Uterus (tissue), 2 donors: ENCODE results near the gene BTBD16.

Experiments used
- POLR2A ChIP-seq, 2 donors: fragments of 450-650 bp; IDR thresholded peaks; one replicate each; pipeline ENCODE4 v1.6.1; 2016; ENCODE audit warnings: antibody characterized with exemption in 2 of 2, mild to moderate bottlenecking in 1 of 2, moderate library complexity in 1 of 2
- TF ChIP-seq, protein P1 (sequence below), 4 experiments: fragments of 200-600 bp in 2 of 4; fragments of 450-650 bp in 2 of 4; sonication (generic) in 2 of 4; IDR thresholded peaks; one replicate each; pipeline ENCODE4 v1.5.1; 2016 to 2019; ENCODE audit warnings: antibody characterized with exemption in 4 of 4, mild to moderate bottlenecking in 2 of 4, moderate library complexity in 1 of 4

DNA sequence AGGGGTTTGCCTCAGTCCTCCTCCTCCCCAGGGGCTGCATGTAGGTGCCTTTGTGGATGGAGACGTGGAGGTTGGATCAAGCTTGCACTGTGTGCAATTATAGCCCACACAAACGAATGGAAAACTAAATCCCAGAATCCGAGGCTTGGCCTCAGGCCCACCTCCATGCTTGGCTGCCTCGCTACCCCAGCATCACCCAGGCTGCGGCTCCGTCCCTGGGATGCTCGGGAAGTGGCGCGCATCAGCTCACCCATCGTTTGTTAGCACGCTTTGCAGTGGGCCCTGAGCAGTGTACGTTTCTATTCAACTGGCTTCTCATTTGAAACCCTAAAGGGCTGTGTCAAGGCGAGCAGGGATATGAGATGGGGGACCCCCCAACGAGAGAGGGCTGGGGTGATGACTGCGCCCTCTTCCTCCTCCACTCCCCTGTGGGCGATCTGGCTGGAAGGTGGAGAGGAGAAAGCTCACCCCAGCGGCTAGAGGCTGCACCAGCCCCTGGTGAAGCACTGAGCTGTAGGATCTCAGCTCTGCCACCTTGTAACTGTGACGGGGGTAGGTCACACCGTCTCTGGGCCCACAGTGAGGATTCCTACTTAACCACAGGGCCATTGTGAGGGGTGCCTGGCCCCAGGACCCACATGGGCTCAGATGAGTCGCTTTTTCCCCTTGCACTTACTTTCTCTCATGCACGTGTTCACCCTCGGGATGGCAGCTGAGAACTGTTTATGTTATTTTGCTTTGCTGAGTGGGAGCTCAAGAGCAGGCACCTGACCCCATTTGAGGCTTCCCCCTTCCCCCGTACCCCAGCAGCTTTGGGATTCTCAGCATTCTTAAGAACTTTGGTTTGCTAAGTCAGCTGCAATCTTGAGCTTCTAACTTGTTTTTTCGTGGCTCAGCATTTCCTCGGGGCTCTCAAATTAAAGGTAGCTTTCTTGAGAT, 12.7 kb upstream of the BTBD16 start:
- TF ChIP-seq, protein P1, sequence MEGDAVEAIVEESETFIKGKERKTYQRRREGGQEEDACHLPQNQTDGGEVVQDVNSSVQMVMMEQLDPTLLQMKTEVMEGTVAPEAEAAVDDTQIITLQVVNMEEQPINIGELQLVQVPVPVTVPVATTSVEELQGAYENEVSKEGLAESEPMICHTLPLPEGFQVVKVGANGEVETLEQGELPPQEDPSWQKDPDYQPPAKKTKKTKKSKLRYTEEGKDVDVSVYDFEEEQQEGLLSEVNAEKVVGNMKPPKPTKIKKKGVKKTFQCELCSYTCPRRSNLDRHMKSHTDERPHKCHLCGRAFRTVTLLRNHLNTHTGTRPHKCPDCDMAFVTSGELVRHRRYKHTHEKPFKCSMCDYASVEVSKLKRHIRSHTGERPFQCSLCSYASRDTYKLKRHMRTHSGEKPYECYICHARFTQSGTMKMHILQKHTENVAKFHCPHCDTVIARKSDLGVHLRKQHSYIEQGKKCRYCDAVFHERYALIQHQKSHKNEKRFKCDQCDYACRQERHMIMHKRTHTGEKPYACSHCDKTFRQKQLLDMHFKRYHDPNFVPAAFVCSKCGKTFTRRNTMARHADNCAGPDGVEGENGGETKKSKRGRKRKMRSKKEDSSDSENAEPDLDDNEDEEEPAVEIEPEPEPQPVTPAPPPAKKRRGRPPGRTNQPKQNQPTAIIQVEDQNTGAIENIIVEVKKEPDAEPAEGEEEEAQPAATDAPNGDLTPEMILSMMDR (IDR thresholded peaks at IDR 0.05): no peak
- no peak for TF ChIP-seq POLR2A (IDR thresholded peaks at IDR 0.05)
